Neural cell (in vitro differentiated cells): ENCODE results near the gene CD226. TPM values are rescaled to one million over a fixed set of nuclear protein-coding genes. Genes with fewer than 3 reads are reported as not detected.

ENCODE experiments used
- H2AFZ ChIP-seq: fragments of 200-600, 300-800 bp; sonication (generic), shearing (Covaris generic); 2 replicates; pipeline ENCODE4 v1.6.0; 2014; ENCODE audit warnings: low read depth, mild to moderate bottlenecking, antibody characterized with exemption, low read length, moderate library complexity
- H3F3A ChIP-seq: fragments of 200-600 bp; shearing (Covaris generic); 2 replicates; pipeline ENCODE4 v1.6.1; 2016; ENCODE audit warnings: mild to moderate bottlenecking, moderate library complexity, mixed read lengths, antibody characterized with exemption, low read length; ENCODE audit not compliant: insufficient read depth, poor library complexity, severe bottlenecking
- H3K27ac ChIP-seq: fragments of 200-600, 300-800 bp; sonication (generic), shearing (Covaris generic); 2 replicates; pipeline ENCODE4 v1.5.1; 2014; ENCODE audit warnings: mild to moderate bottlenecking, low read length, moderate library complexity
- H3K27me3 ChIP-seq: fragments of 300-800, 200-600 bp; sonication (generic), shearing (Covaris generic); 2 replicates; pipeline ENCODE4 v1.6.0; 2014; ENCODE audit warnings: mild to moderate bottlenecking, low read depth, low read length, moderate library complexity; ENCODE audit not compliant: insufficient read depth
- H3K36me3 ChIP-seq: fragments of 300-800, 200-600 bp; sonication (generic), shearing (Covaris generic); 2 replicates; pipeline ENCODE4 v1.5.1; 2014; ENCODE audit warnings: mild to moderate bottlenecking, antibody characterized with exemption, low read length, moderate library complexity; ENCODE audit not compliant: insufficient read depth
- H3K4me2 ChIP-seq: fragments of 300-800, 200-600 bp; sonication (generic), shearing (Covaris generic); 2 replicates; pipeline ENCODE4 v1.6.0; 2014; ENCODE audit warnings: mild to moderate bottlenecking, low read length
- H3K4me3 ChIP-seq: fragments of 300-800, 200-600 bp; sonication (generic), shearing (Covaris generic); 2 replicates; pipeline ENCODE4 v1.5.1; 2014; ENCODE audit warnings: mild to moderate bottlenecking, low read length, moderate library complexity
- H3K79me2 ChIP-seq: fragments of 200-600 bp; shearing (Covaris generic); replicated peaks from 2 replicates; pipeline ENCODE4 v1.6.0; 2014; ENCODE audit warnings: mild to moderate bottlenecking, low read length, moderate library complexity; ENCODE audit not compliant: insufficient read depth
- H3K9ac ChIP-seq: fragments of 300-800, 200-600 bp; sonication (generic), shearing (Covaris generic); 2 replicates; pipeline ENCODE4 v1.6.1; 2016; ENCODE audit warnings: mild to moderate bottlenecking, low read length, mixed read lengths
- H3K9me2 ChIP-seq: fragments of 200-600 bp; shearing (Covaris generic); 2 replicates; pipeline ENCODE4 v1.6.1; 2016; ENCODE audit warnings: mild to moderate bottlenecking, low read length, mixed read lengths; ENCODE audit not compliant: insufficient read depth
- H3K9me3 ChIP-seq: fragments of 200-600, 300-800 bp; sonication (generic), shearing (Covaris generic); 2 replicates; pipeline ENCODE4 v1.6.1; 2016; ENCODE audit warnings: mild to moderate bottlenecking, mixed run types, low read length, moderate library complexity, mixed read lengths
- H4K20me1 ChIP-seq: fragments of 200-600 bp; shearing (Covaris generic); 2 replicates; pipeline ENCODE4 v1.6.1; 2016; ENCODE audit warnings: mild to moderate bottlenecking, mixed run types; ENCODE audit not compliant: insufficient read depth
- EP300 ChIP-seq: fragments of 450-650 bp; conservative IDR thresholded peaks from 2 replicates; pipeline ENCODE4 v1.6.1; 2014; ENCODE audit warnings: antibody characterized with exemption, mild to moderate bottlenecking, moderate library complexity; ENCODE audit not compliant: poor library complexity, severe bottlenecking
- EZH2 ChIP-seq: fragments of 200-600, 300-800 bp; shearing (Covaris generic), sonication (generic); IDR thresholded peaks from 2 replicates; pipeline ENCODE4 v1.6.1; 2014; ENCODE audit warnings: antibody characterized with exemption, low read length, borderline replicate concordance, mild to moderate bottlenecking; ENCODE audit not compliant: insufficient read depth, poor library complexity, severe bottlenecking
- MXI1 ChIP-seq: fragments of 450-650 bp; conservative IDR thresholded peaks from 2 replicates; pipeline ENCODE4 v1.6.1; 2014; ENCODE audit warnings: antibody characterized with exemption, mild to moderate bottlenecking; ENCODE audit not compliant: poor library complexity, severe bottlenecking
- POLR2AphosphoS5 ChIP-seq: IDR thresholded peaks from 2 replicates; pipeline ENCODE4 v1.6.1; 2012
- RAD21 ChIP-seq: fragments of 450-650 bp; conservative IDR thresholded peaks from 2 replicates; pipeline ENCODE4 v1.6.1; 2014; ENCODE audit warnings: antibody characterized with exemption, mild to moderate bottlenecking, moderate library complexity
- REST ChIP-seq: IDR thresholded peaks from 2 replicates; pipeline ENCODE4 v1.6.1; 2012; ENCODE audit warnings: borderline replicate concordance
- SMC3 ChIP-seq: fragments of 450-650 bp; conservative IDR thresholded peaks from 2 replicates; pipeline ENCODE4 v1.6.1; 2014; ENCODE audit warnings: antibody characterized with exemption, mild to moderate bottlenecking, moderate library complexity; ENCODE audit not compliant: poor library complexity
- TAF1 ChIP-seq: IDR thresholded peaks from 2 replicates; pipeline ENCODE4 v1.6.1; 2012; ENCODE audit warnings: low read depth
- polyA plus RNA-seq: library from polyadenylated mRNA; depleted of rRNA; stranded (reverse); fragments of >200 nt; gene quantifications from 2 replicates; pipeline ENCODE4 v1.2.3, GENCODE V29; 2014
- TF ChIP-seq, protein P1 (sequence below): fragments of 450-650 bp; IDR thresholded peaks from 2 replicates; pipeline ENCODE4 v1.5.1; 2014; ENCODE audit warnings: antibody characterized with exemption, mild to moderate bottlenecking, moderate library complexity; ENCODE audit not compliant: poor library complexity, severe bottlenecking

The CD226 gene
- polyA plus RNA-seq, 1 donor from 2014 or later, result 0.11 TPM

GRCh38 chr18:69885355-69885754, 62.3 kb downstream of the CD226 start:
- H3K4me3 ChIP-seq, result no peak overlapping the region
- H3K9me3 ChIP-seq, result no peaks in the 10 kb centered on the region
- TF ChIP-seq EP300, result no peak
- H3K4me2 ChIP-seq, result no peak overlapping the region
- no peaks in the 10 kb centered on the region for H3K27me3 ChIP-seq
- H4K20me1 ChIP-seq, result no peaks in the 10 kb centered on the region
- no peaks in the 10 kb centered on the region for H3K36me3 ChIP-seq
- no peak overlapping the region for H2AFZ ChIP-seq
- H3K9ac ChIP-seq, result no peak overlapping the region
- H3K79me2 ChIP-seq, result no peaks in the 10 kb centered on the region
- H3K9me2 ChIP-seq, result no peaks in the 10 kb centered on the region
- H3K27ac ChIP-seq, result no peak overlapping the region
- no peaks in the 10 kb centered on the region for H3F3A ChIP-seq

GRCh38 chr18:69883781-69884180, 63.9 kb downstream of the CD226 start:
- no peak overlapping the region for H3K9ac ChIP-seq
- H3K9me3 ChIP-seq, result no peaks in the 10 kb centered on the region
- H3F3A ChIP-seq, result no peaks in the 10 kb centered on the region
- H4K20me1 ChIP-seq, result no peaks in the 10 kb centered on the region
- H3K4me3 ChIP-seq, result no peak overlapping the region
- no peak overlapping the region for H2AFZ ChIP-seq
- no peak overlapping the region for H3K27ac ChIP-seq
- H3K79me2 ChIP-seq, result no peaks in the 10 kb centered on the region
- no peaks in the 10 kb centered on the region for H3K36me3 ChIP-seq
- TF ChIP-seq RAD21 (no peak), EZH2 (no peak), POLR2AphosphoS5 (no peak), EP300 (no peak), REST (no peak), MXI1 (no peak), SMC3 (no peak), TAF1 (no peak)
- TF ChIP-seq, protein P1, sequence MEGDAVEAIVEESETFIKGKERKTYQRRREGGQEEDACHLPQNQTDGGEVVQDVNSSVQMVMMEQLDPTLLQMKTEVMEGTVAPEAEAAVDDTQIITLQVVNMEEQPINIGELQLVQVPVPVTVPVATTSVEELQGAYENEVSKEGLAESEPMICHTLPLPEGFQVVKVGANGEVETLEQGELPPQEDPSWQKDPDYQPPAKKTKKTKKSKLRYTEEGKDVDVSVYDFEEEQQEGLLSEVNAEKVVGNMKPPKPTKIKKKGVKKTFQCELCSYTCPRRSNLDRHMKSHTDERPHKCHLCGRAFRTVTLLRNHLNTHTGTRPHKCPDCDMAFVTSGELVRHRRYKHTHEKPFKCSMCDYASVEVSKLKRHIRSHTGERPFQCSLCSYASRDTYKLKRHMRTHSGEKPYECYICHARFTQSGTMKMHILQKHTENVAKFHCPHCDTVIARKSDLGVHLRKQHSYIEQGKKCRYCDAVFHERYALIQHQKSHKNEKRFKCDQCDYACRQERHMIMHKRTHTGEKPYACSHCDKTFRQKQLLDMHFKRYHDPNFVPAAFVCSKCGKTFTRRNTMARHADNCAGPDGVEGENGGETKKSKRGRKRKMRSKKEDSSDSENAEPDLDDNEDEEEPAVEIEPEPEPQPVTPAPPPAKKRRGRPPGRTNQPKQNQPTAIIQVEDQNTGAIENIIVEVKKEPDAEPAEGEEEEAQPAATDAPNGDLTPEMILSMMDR, result no peak
- H3K4me2 ChIP-seq, result no peak overlapping the region
- no peaks in the 10 kb centered on the region for H3K9me2 ChIP-seq
- no peaks in the 10 kb centered on the region for H3K27me3 ChIP-seq
